Stimulated activated CD4-positive, alpha-beta T cell treated with anti-CD3 and anti-CD28 coated beads, TNF-alpha, amount 100 ng/mL, for 4 hours (primary cell): ENCODE results near the gene MIAT.

Experiments used
- DNase-seq, 3 experiments: peaks; one replicate each; pipeline ENCODE4 v3.0.0-alpha.2; 2020; ENCODE audit warnings: low read depth in 3 of 3

Gene MIAT

GRCh38 chr22:26632422-26633155, 24.8 kb upstream of the MIAT start:
- DNase-seq: no peak

GRCh38 chr22:26634189-26634588, 23.2 kb upstream of the MIAT start:
- DNase-seq: no peak

GRCh38 chr22:26635117-26635516, 22.3 kb upstream of the MIAT start:
- DNase-seq: no peak

- DNase-seq: no peak
Measured at GRCh38 chr22:26636296-26636695, 21.1 kb upstream of the MIAT start.

- peak; percentile 65 to 67 (median 66) for DNase-seq
Measured at GRCh38 chr22:26642465-26643417, 14.6 kb upstream of the MIAT start.

GRCh38 chr22:26643418-26644100, 13.8 kb upstream of the MIAT start:
- DNase-seq: no peak

GRCh38 chr22:26646158-26646557, 11.2 kb upstream of the MIAT start:
- DNase-seq: no peak

- DNase-seq: no peak
Measured at GRCh38 chr22:26648011-26648497, 9.3 kb upstream of the MIAT start.

GRCh38 chr22:26648528-26649388, 8.6 kb upstream of the MIAT start:
- DNase-seq: no peak

GRCh38 chr22:26650722-26651421, 6.5 kb upstream of the MIAT start:
- no peak for DNase-seq

- no peak for DNase-seq
Measured at GRCh38 chr22:26651815-26652214, 5.6 kb upstream of the MIAT start.

GRCh38 chr22:26658161-26658560, 773 bp downstream of the MIAT start:
- no peak for DNase-seq

- DNase-seq: peak; percentile 57 to 79 (median 73)
Measured at GRCh38 chr22:26658671-26659478, 1.5 kb downstream of the MIAT start.

- no peak for DNase-seq
Measured at GRCh38 chr22:26660356-26660755, 3.0 kb downstream of the MIAT start.

GRCh38 chr22:26660961-26661578, 3.7 kb downstream of the MIAT start:
- no peak for DNase-seq

GRCh38 chr22:26662160-26662559, 4.8 kb downstream of the MIAT start:
- DNase-seq: no peak

- no peak for DNase-seq
Measured at GRCh38 chr22:26663374-26663923, 6.1 kb downstream of the MIAT start.

- no peak for DNase-seq
Measured at GRCh38 chr22:26665813-26666231, 8.4 kb downstream of the MIAT start.

- no peak for DNase-seq
Measured at GRCh38 chr22:26667140-26667539, 9.8 kb downstream of the MIAT start.
